Bone marrow (tissue), 2 donors: Measurements from ENCODE around the gene FAM107B.
"Not testable (repeated sequence)": the region's sequence is repeated elsewhere in the genome, so short reads cannot be mapped to it uniquely, and the experiment has no call there.

Experiments
- DNase-seq, 2 donors: peaks; one replicate each; lab custom pipeline; 2025; lab: John Stamatoyannopoulos, UW

Gene FAM107B

GRCh38 chr10:14601872-14602725 lies 172.6 kb downstream of the FAM107B start:
- peak; percentile 19 to 65 for DNase-seq

- DNase-seq = no peak
Measured at GRCh38 chr10:14601326-14601725, 173.4 kb downstream of the FAM107B start.

GRCh38 chr10:14600065-14600464 lies 174.6 kb downstream of the FAM107B start:
- no peak for DNase-seq

DNA sequence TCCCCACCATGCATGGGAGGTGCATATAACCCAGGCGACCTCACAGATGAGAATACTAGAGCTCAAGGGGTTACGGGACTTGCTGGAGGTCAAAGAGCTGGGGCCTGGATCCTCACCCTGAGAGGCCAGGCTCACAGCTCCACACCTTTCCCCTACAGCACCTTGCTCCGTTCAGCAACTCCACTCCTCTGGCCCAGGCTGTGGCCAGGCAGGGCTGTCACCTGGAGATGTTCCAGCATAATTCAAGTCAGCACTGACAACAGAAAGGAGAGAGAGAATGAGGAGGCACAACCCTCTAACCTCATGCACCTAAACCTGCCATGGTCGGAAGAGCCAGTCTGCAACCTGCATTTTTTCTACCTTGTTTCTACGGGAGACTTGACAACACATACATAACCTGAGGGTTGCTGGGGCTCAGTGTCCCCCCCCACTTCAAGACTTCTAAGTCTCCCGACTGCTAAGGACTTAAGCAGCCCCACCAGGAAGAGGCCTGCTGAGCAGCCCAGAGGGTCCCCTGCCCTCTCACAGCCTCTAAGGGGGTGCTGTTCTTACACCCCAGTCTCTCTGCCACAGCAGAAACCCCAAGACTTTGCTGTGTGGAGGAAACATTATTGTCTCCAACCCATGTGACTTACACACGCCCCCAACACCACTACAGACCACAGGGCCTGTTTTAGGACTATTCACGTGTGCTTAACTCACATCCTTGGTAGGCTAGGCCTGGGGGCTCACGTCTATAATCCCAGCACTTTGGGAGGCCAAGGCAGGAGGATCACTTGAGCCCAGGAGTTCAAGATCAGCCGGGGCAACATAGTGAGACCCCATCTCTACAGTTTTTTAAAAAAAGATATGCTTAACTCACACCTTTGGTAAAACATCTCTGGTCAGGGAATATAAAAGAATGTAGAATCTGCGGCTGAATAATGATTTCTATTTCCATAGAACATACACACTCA lies 175.6 kb downstream of the FAM107B start:
- no peak for DNase-seq

- no peak for DNase-seq
Measured at GRCh38 chr10:14595526-14596182, 179.0 kb downstream of the FAM107B start.

- no peak for DNase-seq
Measured at GRCh38 chr10:14594878-14595525, 179.7 kb downstream of the FAM107B start.

- DNase-seq = no peak
Measured at GRCh38 chr10:14593806-14594205, 180.9 kb downstream of the FAM107B start.

GRCh38 chr10:14592566-14592965 lies 182.1 kb downstream of the FAM107B start:
- DNase-seq = no peak

DNA sequence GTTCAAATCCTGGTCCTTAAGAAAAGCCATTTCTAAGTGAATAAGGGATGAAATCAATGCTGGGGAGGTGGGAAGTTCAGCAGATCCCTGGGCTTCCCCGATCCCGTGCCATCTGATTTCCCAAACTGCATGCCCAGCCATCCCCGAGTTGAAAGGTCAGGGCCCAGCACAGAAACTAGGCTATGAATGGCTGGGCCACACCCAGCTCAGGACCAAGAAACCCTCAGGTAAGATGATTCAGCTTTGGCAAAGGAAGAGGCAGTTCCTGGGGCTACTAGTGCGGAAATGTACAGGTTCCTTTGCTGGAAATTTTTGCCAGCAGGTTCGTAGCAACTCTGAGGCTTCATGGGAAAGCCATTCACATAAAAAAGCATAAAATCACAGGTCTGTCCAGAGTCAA lies 182.7 kb downstream of the FAM107B start:
- DNase-seq = no peak

DNA sequence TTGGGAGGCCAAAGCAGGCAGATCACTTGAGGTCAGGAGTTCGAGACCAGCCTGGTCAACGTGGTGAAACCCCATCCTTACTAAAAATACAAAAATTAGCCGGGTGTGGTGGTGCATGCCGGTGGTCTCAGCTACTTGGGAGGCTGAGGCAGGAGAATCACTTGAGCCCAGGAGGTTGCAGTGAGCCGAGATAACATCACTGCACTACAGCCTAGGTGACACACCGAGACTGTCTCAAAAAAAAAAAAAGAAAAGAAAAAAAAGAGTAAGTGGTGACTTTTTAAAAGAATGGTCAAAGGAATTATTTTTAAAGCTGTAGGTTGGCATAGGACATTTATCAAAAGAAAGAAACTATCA lies 185.8 kb downstream of the FAM107B start:
- DNase-seq = not testable (repeated sequence)

DNA sequence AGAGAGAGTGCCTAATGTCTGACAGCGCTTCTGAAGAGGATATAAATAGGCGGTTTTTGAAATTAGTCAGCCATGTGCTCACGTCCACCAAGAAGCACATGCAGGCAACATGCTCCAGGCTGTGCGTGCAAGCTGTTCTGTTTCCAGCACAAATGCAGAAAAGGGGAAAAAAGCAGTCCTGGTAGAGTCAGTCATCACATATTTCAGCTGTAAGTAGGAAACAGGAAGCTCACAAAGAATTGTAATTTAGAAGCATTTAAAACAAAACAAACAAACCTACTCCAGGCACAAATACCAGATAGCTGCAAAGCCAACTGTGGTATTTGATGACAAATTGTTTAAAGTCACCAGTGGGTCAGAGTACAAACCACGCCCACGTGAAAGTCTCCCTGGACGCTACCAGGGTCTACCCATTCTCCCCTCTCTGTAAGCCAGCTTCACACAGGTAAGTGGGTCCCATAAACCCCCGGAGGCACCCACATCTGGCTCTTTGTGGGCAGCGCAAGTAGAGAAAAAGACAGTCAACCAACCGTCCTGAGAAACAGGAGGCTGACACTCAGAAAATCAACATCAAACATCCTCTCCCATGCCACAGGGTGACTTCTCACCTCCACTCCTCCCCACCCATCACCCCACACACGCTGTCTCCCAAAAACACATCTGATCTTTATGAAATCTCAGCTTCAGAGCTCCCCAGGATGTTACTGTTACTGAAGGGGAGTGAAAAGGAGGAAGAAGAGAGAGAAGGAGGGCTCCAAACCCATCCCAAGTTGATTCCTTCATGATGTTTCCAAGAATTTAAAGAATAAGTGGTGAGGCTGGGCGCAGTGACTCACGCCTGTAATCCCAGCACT lies 186.4 kb downstream of the FAM107B start:
- DNase-seq = peak in 1 of 2 donors; percentile 22

DNA sequence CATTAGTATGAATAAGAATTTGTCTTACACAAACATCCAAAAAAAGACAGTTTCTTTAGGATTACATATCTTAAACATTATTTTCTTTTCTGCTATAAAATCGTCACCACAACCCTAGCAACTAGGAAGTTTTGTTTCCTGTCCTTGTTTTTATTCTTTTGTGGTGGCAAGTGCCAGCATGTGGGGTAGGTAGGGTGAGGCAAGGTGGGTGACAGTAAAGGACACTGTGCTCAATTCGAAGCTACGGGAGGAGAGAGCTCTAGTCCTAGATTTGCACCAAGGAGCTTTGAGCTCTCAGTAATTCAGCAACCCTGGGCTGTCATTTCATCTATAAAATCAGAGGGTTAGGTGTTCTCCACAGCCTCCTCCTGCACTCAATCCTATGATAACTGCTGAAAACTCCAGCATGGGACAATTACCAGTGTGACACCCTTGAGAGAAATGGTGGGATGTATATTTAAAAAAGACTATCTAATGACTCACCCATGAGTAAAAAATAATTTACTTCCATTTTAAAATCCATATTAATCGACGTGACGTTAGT lies 187.1 kb downstream of the FAM107B start:
- no peak for DNase-seq

DNA sequence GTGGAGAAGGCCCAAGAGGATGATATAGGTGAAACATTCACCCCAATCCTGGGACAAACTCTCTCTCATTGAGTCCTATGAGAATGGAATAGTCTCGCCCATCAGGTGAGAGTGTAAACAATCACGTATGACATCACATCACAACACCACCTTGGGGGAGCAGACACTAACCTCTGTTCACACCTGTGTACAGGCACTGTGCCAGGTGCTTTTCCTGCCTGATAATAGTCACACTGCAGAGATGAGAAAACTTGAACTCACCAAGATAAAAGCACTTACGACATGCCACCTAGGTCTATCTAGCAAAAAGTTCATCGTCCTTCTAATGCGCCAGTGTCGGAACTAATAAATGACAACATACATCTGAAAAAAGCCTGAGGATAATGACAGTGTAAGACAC lies 187.8 kb downstream of the FAM107B start:
- no peak for DNase-seq

DNA sequence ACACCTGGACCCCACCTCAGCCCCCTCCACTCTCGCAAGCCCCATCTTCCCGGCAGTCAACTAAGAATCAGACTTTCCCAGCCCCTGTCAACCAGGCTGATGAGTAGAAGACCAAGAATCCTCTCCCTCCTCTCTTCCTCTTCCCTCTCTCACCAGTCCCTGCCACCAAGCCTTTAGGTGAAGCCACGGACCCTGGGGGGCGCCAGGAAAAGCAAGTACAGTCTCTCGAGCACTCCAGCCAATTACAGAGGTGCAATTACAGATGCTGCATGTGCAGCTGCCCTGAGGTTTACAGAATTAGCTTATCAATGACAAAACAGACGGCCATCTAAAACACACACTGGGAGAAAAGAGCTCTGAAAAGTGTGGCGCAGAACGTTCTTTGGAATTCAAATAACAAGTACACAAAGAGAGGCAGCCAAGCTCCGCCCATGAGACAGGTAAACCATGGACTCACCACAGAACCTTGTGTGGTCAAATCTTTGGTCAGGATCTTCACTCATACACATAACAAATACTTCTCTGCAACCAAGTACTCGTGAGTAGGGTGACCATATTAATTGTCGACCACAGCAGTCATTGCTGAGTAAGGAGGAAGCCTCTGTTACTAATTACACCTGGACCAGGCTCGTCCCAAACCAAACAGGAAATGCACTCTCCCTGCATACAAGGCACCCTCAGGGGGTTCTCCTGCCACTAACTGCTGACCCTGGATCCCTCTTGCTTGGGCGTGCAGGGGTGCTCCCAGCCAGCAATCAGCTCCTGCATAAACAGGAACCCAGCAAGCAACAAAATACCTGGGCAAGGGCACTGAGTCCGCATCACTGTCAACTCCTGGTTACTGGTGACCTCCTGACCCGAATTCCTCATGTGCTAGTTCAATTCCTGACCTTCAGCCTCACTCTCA lies 189.2 kb downstream of the FAM107B start:
- DNase-seq = no peak

- no peak for DNase-seq
Measured at GRCh38 chr10:14584661-14585060, 190.0 kb downstream of the FAM107B start.

- DNase-seq = no peak
Measured at GRCh38 chr10:14583967-14584366, 190.7 kb downstream of the FAM107B start.

DNA sequence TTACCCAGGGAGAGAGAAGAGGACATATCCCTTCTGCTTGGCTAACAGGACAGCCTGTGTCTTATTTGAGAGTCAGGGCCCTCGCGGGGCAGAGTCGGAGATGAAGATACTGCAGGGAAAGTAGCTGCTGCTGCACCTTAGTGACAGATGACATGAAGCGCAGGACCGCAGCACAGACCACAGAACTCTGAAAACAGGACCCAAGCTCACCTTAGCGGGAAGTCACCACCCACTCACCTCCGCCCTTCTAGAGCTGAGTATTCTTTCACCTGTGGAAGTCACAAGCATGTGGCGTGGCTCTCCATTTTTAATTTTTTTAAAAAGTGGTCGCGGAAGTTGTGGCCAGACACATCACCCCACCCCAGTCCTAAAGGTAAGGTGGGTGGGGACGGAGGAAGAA lies 191.4 kb downstream of the FAM107B start:
- no peak for DNase-seq

DNA sequence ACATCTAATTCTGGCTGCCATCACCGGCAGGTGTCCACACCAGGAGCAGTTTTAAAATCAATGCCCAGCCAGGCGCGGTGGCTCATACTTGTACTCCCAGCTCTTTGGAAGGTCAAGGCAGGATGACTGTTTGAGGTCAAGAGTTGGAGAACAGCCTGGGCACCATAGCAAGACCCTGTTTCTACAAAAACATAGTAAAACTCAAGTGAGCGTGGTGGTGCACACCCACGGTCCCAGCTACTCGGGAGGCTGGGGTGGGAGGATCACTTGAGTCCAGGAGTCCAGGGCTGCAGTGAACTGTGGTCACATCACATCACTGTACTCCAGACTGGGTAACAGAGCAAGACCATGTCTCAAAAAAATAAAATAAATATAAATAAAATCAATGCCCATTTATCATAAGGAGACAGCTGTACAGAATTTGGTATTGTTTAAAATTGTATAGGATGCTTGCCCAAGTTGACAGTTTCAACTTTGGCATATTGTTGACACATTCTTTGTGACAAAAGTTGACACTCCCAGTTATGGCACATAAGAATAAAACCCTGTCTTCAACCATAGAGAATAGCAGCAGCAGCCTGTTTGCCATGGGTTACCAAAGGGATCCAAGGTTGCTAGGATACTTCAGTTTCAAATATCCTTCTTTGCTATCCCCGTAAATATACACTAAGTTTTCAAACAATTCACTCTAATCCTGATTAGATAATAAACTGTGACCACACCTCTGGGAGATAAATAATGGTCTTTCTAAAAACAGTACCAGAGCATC lies 193.0 kb downstream of the FAM107B start:
- no peak for DNase-seq
